ENCODE results near the gene INMT.

DNA sequence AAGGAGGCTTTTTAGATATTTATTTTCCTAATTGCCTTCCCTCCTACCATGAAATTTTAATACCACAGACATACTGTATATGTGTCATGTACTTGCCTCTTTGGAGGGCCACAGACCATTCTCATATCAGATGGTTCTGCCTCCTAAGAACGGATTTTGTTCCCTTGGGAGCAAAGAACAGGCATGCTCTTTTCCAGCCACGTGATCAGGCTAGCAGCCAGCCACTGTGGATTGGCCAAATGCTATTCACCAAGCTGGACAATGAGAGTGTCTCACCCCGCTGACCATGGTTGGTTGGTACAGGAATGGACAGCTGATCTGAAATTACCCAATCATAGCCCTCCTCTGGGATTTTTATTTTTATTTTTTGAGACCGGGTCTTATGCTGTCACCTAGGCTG is 48.2 kb upstream of the INMT start:
- TF ChIP-seq CTCF (IDR thresholded peaks at IDR 0.05) (no peak), POLR2A (IDR thresholded peaks at IDR 0.05) (no peak)
